SHP77 (cell line): Measurements from ENCODE around the gene CSF1.
A peak's percentile ranks its signal among the peaks of the same experiment; 100 is the strongest.
"Not testable (repeated sequence)": the region's sequence is repeated elsewhere in the genome, so short reads cannot be mapped to it uniquely, and the experiment has no call there.

ENCODE experiments used
- DNase-seq, 2 experiments: peaks; one replicate each; lab custom pipeline; 2025; lab: John Stamatoyannopoulos, UW

Gene CSF1

DNA sequence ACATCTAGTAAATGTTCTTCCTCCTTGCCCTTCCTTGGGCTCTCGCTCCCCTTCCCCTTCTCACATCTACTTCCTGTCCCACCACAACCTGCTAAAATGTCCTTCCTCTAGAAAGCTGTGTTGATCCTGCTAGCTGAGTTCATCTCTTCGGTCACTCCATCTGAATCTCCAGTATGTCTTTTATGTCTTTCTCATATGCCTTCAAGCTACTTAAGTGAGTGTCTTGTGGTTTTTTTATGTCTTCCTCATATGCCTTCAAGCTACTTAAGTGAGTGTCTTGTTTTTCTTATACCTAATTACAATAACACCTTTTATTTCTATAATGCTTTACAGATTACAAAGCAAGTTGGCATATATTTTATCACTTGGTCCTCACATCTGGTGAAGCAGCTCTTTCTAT is 33.9 kb downstream of the CSF1 start:
- DNase-seq = no peak

DNA sequence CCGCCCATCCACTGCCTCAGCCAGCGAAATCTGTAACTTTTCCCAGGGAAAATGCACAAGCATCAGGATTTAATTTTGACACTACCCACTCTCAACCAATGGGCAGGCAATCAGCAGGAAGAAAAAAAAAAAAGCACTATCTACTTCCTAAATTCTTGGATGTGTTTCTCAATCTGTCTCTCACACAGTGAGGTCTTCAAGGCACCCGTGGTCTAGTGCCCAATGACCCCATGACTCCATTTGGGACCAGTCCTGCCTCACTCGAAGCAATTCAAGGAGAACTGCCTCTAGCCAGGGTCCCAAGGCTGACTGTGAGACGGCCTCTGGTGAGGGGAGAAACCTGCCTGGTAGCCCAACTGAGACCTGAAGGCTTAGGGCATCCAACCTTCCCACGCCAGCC is 35.9 kb downstream of the CSF1 start:
- DNase-seq = no peak

DNA sequence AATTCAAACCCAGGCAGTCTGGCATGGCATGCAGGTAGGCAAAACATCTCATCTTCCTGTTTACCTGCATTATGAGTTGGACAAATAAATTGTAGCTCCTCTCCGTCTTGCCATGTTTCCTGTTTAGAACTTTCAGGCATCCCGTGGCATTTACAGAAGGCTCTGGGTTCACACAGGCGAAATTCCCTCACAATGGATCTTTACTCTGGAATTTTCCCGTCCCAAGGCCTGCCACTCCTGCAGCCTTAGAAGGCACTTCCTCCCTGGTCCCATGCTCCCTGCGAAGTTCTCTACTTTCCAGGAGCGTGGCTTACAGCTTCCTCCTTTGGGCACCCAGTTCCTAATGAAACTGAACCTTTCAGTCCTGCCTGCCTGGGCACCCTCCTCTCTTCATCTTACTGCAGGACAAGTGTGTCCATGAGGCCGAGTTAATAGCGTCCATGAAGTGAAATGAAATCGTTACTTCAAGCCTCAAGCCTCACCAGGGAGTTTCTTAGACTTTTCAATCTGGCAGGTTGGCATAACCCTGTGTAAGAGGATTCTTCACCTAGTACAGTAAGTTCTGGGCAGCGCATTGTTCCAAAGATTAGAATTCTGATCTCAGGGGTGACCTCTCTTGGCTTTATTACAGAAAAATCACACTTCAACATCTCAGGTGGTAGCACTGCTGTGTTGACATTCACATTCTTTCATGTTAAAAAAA is 37.1 kb downstream of the CSF1 start:
- no peak for DNase-seq

DNA sequence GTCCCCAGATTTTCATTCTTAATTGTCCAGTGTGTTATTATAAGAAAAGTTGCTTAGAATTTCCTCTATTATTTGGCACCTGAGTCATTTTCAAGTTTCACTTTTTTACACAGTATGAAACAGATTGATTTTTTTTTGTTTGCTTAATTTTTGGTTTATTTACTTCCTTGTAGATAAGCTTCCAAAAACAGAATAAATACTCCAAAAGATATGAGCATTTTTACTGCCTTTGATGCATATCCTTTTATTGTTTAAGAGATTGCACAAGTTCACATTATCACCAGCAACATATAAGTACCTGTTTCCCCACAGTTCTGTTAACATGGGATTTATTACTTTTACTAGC is 37.6 kb downstream of the CSF1 start:
- no peak for DNase-seq

DNA sequence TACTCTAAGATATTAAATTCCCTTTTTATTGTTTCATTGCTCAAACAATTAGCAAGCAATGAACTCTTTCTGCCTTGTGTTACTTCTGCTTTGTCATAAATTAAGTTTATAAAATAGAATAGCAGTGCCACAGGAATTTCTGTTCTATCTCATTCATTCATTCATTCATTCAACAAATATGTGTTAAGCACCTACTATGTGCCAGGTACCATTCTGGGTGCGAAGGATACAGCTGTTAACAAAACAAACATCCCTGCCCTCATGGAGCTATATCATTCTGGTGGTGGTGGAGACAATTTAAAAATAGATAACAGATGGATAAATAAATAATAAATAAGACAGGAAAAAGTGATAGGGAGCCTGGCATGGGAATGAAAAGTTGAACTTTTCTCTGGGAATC is 39.4 kb downstream of the CSF1 start:
- DNase-seq = no peak

DNA sequence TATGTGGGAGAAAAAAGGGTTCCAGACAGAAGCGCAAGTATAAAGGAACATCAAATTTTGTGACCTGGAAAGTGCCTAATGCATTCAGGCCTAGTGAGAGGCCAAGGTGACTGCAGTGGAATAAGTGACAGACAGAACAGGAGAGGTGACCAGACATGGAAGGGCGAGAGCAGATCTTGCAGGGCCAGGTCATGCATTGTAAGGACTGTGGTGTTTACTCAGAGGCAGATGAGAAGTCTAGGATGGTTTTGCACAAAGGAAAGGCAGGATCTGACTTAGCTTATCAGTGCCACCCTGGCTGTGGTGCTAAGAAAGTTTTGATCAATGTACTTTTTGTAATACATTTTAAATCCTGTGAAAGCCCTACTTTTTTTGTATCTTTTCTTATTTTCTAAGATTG is 39.9 kb downstream of the CSF1 start:
- no peak for DNase-seq

DNA sequence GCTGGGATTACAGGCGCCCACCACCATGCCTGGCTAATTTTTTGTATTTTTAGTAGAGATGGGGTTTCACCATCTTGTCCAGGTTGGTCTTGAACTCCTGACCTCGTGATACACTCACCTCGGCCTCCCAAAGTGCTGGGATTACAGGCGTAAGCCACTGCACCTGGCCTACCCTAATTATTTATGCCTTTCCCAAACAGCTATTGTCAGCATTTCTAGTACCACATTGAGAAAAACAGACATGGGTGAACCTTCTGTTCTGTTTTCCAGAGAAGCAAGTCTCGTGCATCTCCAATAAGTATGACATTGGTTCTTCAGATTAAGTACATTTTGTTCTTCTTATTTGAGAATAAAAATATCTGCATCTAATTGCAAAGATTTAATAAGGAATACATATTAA is 40.9 kb downstream of the CSF1 start:
- not testable (repeated sequence) for DNase-seq

DNA sequence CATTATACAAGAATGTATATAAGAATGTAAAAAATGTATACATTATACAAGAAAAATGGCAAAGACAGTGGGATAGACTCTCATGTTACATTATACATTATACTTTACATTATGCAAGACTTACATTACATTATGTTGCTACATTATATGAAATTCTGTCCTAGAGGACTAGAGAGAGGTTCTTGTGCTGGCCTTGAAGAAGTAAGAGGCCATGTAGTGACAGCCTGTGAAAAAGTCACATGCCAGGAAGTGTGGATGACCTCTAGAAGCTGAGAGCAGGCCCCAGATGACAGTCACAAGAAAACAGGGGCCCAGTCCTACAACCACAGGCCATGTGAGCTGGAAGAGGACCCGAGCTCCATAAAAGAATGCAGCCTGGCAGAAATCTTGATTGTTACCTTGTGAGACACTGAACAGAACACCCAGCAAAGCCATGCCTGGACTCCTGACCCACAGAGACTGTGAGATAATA is 43.4 kb downstream of the CSF1 start:
- DNase-seq = no peak

DNA sequence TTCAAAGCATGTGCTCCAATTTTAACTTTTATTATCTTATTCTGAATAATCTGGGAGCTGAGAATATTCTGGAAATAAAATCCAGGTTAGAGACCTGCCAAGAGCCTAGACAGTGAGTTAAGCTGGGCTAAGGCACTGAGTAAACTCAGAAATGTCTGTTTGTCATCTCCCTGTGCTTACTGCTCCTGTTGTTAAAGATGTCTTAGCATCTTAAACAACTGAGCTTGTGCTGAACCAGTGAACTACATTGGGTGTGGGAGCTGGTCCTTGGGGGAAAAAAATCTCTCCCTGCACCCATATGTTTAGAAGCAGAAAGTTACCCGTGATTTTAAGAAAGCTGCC is 49.0 kb downstream of the CSF1 start:
- DNase-seq = no peak

DNA sequence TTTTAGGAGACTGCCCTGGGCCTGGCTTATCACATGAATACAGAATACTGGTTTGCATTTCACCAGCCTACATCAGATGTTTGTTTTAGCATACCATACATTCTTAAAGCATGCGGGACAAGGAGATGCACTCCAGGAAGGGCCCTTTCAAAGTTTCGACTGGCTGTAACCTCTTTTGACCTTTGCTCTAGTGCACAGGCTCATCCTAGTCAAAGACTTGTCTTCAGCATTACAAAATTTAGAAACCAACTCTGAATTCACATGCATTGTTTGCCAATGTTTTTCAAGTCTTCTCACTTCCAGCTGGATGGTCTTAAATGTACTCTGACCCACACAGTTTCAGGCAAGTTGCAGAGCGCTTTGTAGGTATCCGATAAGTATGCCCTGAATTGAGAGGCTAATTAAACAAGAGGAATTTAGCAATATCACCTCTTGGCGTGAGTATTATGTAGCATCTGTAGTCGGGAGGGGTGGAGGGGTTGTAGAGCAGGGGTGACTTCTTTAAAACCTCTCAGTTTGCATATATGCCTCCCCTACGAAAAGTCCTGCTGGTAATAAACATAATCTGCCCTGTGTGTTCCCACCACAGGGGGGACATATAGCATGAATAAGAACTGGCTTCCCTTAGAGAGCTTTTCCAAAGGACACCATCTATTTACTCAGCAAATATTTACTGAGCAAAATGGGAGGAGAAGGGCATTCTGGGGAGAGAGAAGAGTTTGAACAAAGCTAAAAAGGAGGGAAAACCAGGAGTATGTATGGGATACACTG is 49.5 kb downstream of the CSF1 start:
- DNase-seq = peak; percentile 61 to 66

DNA sequence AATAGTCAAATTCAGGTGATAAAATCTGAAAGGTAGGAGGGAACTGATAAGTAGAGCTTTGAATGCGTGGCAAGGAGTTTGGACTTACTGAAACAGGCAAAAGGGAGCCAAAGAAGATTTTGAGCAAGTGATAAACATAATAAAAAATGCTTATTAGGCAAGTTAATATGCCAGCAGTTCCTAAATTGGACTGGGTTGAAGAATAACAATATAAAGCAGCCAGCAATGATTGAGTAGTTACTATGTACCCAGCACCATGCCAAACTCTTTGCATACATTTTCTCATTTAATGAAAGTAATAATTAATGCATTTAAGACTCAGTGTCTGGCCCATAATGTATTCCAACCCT is 50.1 kb downstream of the CSF1 start:
- no peak for DNase-seq

DNA sequence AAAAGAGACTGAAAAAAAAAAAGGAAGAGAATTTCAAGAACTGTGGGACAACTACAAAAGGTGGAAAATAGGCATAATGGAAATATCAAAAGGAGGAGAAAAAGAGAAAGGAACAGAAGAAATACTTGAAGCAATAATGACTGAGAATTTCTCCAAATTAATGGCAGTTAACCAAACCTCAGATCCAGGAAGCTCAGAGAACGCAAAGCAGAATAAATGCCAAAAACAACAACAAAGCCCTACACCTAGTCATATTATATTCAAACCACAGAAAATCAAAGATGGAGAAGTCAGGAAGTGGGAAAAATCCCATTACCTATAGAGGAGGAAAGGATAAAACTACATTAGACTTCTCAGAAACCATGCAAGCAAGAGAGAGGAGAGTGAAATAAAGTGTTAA is 53.2 kb downstream of the CSF1 start:
- no peak for DNase-seq

DNA sequence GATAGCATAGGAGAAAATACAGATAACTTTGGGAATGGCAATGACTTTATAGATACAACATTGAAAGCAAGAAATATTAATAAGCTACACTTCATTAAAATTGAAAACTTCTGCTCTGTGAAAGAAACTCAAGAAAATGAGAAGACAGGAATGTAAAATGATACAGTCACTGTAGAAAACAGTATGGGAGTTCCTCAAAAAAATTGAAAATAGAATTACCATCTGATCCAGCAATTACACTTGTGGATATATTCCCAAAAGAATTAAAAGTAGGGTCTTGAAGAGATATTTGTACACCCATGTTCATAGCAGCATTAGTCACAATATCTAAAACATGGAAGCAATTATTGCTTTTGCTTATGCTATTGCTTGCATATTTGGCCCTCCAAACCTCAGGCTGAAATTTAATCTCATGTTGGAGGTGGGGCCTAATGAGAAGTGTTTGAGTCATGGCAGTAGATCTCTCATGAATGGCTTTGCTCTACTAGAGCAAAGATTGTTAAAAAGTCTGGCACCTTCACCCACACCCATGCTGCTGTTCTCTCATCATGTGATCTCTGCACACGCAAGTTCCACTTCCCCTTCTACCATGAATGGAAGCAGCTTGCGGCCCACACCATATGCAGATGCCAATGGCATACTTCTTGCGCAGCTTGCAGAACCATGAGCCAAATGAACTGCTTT is 58.6 kb downstream of the CSF1 start:
- no peak for DNase-seq

DNA sequence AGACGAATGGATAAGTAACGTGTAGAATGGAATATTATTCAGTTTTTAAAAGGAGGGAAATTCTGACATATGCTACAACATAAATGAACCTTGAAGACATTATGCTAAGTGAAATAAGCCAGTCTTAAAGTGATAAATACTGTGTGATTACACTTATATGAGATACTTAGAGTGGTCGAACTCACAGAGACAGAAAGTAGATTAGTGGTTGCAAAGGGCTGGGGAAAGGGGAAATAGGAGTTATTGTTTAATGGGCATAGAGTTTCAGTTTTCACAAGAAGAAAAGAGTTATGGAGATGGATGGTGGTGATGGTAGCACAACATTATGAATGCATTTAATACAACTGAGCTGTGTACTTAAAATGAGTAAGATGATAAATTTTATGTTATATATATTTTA is 59.3 kb downstream of the CSF1 start:
- no peak for DNase-seq

DNA sequence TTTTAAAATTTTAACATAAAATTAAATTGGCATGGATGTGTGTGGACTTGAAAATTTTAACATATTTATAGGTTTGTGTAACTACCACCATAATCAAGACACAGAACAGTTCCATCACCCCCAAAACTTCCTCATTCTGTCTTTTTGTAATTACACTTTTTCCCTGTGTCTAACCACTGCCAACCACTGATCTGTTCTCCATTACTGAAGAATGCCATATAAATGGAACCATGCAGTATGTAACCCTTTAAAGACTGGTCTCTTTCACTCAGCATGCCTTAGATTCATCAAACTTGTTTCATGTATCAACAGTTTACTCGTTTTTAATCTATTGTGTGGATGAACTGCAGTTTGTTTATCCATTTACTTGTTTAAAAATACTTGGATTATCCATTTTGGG is 60.9 kb downstream of the CSF1 start:
- DNase-seq = no peak

DNA sequence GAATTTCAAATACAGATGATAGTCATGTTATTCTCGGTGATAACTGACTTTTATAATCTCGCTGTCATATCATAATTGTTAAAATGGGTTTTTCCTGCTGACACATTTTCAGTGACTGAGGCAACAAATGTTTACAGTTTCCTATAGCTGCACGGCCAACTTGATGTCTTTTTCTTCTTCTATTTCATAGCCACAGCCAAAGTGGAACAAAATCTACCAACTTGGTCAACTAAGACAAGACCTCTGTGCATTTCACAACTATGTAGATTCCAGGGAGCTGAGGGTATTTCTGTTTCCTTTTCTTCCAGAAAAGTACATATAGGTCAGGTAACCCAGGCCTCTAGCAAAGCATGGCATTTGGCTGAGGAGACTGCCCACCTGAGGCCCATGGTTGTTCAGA is 63.5 kb downstream of the CSF1 start:
- DNase-seq = no peak

DNA sequence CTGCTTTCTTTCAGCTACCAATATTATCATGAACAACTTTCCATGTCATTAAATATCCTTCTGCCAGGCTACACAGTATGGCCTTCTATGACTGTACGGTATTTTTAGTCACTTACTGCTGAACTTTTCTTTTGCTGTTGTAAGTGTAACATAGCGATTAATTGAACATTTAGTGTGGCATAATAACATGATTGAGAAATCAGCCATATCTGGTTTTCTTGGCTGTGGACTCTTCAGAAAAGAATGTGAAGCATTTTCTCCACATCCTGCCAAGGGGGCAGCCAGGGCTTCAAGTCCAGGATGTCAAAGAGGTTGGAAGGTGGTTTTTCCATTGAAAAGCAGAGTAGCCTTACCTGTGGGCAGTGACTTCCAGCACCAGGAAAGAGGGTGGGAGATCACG is 65.1 kb downstream of the CSF1 start:
- DNase-seq = no peak

DNA sequence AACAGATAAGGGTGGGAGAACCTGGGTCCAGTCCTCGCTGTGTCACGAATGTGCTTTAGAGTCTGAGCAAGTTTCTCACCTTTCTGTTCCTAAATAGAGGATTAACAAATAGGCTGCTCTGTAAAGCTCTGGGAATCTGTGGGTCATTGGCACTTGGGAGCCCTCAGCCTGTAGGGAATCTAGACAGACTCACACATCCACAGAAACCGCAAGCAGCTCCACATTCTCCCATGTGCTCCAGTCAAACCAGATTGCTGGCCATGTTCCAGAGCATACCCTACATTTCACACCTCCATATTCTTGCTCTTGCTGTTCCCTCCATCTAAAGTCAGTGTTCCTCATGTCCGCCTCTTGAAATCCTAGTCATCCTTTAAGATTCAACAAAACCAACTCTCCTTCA is 66.1 kb downstream of the CSF1 start:
- no peak for DNase-seq

DNA sequence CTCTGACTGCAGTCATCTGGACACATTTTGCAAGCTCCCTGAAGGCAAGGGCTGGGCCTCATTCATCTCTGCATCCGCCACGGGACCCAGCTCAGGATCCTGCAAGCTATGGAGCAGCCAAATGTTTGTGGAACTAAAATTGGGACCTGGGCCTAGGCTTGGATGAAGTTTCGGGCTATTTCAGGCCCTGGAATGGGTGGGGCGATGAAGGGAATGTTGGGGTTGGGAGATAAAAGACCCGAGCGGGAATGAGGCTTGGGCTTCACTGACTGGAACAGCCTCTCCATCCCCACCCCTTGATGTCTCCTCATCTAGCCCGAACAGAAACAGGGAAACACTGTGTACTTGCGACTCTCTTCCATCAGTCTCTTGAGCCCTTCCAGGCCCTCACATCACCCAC is 66.6 kb downstream of the CSF1 start:
- DNase-seq = no peak

DNA sequence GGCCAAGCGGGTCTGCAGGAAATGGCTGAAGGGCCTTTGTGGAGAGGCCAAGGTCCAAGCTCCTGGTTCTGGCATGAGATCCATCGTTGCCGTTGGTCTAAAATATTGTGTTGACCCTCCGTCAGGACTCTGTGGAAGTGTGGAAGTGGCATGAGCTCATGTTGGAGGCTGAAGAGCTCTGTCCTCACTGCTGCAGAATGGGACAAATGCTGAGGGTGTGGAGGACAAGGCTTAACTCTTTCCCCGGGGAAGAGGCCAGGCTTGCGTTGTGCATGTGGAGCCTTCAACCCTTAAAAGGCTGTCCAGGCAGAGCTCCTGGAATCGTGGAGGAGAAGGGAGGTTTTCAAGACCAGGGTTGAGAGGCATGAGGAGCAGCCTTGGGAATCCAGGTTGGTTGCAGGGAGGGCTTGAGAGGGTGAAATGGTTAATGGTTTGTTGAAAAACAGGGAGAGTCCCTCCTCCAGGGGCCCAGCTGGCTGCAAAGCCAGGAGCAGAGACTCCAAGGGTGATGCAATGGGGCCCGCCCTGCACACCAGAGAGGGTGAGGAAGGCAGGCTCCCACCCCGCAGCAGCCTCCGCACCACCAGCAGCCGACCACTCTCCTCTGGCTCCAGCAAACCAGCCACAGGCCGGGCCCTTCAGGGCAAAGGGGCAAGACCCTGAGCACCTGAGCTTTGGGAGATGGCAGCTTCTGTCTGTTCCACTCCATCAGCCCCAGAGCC is 67.2 kb downstream of the CSF1 start:
- DNase-seq = no peak

DNA sequence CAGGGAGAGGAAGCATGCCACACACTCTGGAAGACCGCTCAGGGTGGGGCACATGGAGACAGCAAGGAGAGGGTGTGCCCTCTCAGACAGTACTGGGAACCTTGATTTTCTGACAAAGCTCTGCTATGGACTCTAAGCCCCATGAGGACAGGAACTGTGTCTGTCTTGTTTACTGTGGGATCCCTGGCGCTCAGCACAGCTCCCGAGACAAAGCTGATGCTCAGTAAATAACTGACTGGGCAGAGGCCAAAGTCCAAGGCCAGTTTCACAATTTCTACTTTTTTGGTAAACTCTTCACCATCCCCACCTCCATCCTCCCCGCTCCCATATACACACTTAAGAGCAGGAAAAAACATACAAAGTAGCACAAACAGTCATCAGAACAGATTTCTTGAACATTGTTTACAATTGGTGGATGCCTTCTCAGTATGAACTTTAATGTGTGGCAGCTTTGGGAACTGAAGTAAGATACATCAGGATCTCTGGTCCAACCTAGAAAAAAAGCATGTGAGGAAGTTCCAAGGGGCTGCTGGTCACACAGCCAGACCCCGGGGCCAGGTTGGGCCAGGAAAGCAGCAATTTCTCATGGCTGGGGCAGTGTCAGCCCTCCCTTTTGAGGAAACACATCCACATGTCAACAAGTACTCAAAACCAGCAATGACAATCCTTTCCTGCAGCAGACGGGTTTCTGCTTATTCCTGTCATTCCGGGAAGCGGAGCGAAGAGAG is 68.3 kb downstream of the CSF1 start:
- no peak for DNase-seq

DNA sequence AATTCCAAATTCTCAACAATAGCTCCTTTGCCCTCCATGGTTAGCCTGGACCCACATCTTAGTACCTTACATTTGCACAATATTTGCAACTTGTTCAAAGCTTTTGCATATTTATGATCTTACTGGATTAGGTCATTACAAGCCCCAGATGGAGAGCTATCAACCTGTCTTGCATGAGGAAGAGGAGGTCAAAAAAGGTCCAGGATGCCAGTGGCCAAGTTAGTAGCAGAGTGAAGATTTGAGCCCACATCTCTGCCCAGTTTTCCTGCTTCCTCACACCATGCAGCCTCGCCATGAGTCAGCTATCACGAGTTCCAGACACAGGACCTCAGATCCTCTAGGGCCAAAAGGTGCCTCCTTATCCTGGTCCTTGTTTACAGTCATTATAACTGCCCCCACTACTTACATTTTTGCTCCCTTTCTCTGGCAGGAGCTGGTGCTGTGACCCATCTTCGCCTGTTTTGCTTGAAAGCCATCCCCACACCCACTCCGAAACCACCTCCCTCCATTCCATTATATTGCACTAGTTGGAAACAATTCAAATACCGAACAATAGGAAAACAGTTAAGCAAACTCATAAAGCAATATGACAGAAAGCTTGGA is 68.9 kb downstream of the CSF1 start:
- no peak for DNase-seq
